Loucy (cell line): ENCODE measurements around the gene SEZ6.
A peak's percentile ranks its signal among the peaks of the same experiment; 100 is the strongest.

Source experiments
- H2AFZ ChIP-seq: fragments of 200-600 bp; sonication (generic); 2 replicates; pipeline ENCODE4 v1.6.0; 2016; ENCODE audit warnings: antibody characterized with exemption, mild to moderate bottlenecking, low read length, moderate library complexity
- H3F3A ChIP-seq: fragments of 200-600 bp; 2 replicates; pipeline ENCODE4 v1.6.0; 2016; ENCODE audit warnings: antibody characterized with exemption, low read depth, mild to moderate bottlenecking
- H3K27me3 ChIP-seq: fragments of 200-600 bp; sonication (generic); 2 replicates; pipeline ENCODE4 v1.6.1; 2014; ENCODE audit warnings: low read length, mild to moderate bottlenecking; ENCODE audit not compliant: insufficient read depth, poor library complexity, severe bottlenecking
- H3K36me3 ChIP-seq: fragments of 200-600 bp; sonication (generic); 2 replicates; pipeline ENCODE4 v1.6.1; 2016; ENCODE audit warnings: low read length; ENCODE audit not compliant: insufficient read depth
- H3K4me1 ChIP-seq: fragments of 200-600 bp; sonication (generic); 2 replicates; pipeline ENCODE4 v1.5.1; 2014; ENCODE audit warnings: low read length, mild to moderate bottlenecking; ENCODE audit not compliant: insufficient read depth, poor library complexity, severe bottlenecking
- H3K4me2 ChIP-seq: fragments of 200-600 bp; sonication (generic); 2 replicates; pipeline ENCODE4 v1.6.0; 2014; ENCODE audit warnings: antibody characterized with exemption, low read length, low read depth, mild to moderate bottlenecking; ENCODE audit not compliant: poor library complexity, severe bottlenecking
- H3K4me3 ChIP-seq: fragments of 200-600 bp; sonication (generic); 2 replicates; pipeline ENCODE4 v1.5.1; 2014; ENCODE audit warnings: low read length, mild to moderate bottlenecking, mixed read lengths; ENCODE audit not compliant: poor library complexity, severe bottlenecking
- H3K79me2 ChIP-seq: fragments of 200-600 bp; sonication (generic); 2 replicates; pipeline ENCODE4 v1.6.1; 2014; ENCODE audit warnings: low read length; ENCODE audit not compliant: insufficient read depth
- H3K9ac ChIP-seq: fragments of 200-600 bp; sonication (generic); 2 replicates; pipeline ENCODE4 v1.6.0; 2014; ENCODE audit warnings: mild to moderate bottlenecking, low read depth, low read length, moderate library complexity; ENCODE audit not compliant: poor library complexity, severe bottlenecking
- H3K9me2 ChIP-seq: fragments of 200-600 bp; sonication (generic); replicated peaks from 2 replicates; pipeline ENCODE4 v1.6.1; 2016; ENCODE audit warnings: low read depth, low read length, mixed read lengths
- H3K9me3 ChIP-seq: fragments of 200-600 bp; sonication (generic); 2 replicates; pipeline ENCODE4 v1.6.1; 2014; ENCODE audit warnings: mild to moderate bottlenecking, antibody characterized with exemption, low read length, low read depth; ENCODE audit not compliant: insufficient read depth
- H4K20me1 ChIP-seq: fragments of 200-600 bp; sonication (generic); 2 replicates; pipeline ENCODE4 v1.6.0; 2014; ENCODE audit warnings: antibody characterized with exemption, low read length, mild to moderate bottlenecking; ENCODE audit not compliant: insufficient read depth, poor library complexity, severe bottlenecking
- CTCF ChIP-seq: fragments of 200-600 bp; sonication (generic); conservative IDR thresholded peaks from 2 replicates; pipeline ENCODE4 v1.5.1; 2014; ENCODE audit warnings: mild to moderate bottlenecking, antibody characterized with exemption, low read length
- EZH2phosphoT487 ChIP-seq: fragments of 200-600 bp; IDR thresholded peaks from 2 replicates; pipeline ENCODE4 v1.6.1; 2018; ENCODE audit warnings: antibody characterized with exemption, mild to moderate bottlenecking, moderate library complexity, borderline replicate concordance

Gene SEZ6

GRCh38 chr17:28917029-28917428 lies 88.8 kb downstream of the SEZ6 start:
- no peak overlapping the region for H3K9ac ChIP-seq
- H3K9me2 ChIP-seq = no peaks in the 10 kb centered on the region
- no peak overlapping the region for H3K4me3 ChIP-seq
- no peak overlapping the region for H2AFZ ChIP-seq
- 0 out of 2 replicates have a peak, but pooled peaks cover under 1% of the 10 kb centered on the region for H3K79me2 ChIP-seq
- TF ChIP-seq CTCF = no peak
- no peak for TF ChIP-seq EZH2phosphoT487
- H3K36me3 ChIP-seq = peaks cover 98% of the 10 kb centered on the region
- no peaks in the 10 kb centered on the region for H3F3A ChIP-seq
- H3K4me2 ChIP-seq = no peak overlapping the region
- no peaks in the 10 kb centered on the region for H3K9me3 ChIP-seq
- H3K4me1 ChIP-seq = no peaks in the 10 kb centered on the region
- H4K20me1 ChIP-seq = no peaks in the 10 kb centered on the region
- no peaks in the 10 kb centered on the region for H3K27me3 ChIP-seq

- Histone ChIP-seq H3K9me3 (no peaks in the 10 kb centered on the region), H3K36me3 (peaks cover 98% of the 10 kb centered on the region)
- no peak for TF ChIP-seq EZH2phosphoT487
- TF ChIP-seq CTCF = peak; percentile 69
Observed at GRCh38 chr17:28916302-28916934, 89.4 kb downstream of the SEZ6 start.

GRCh38 chr17:28912938-28913333 lies 92.9 kb downstream of the SEZ6 start:
- no peaks in the 10 kb centered on the region for H4K20me1 ChIP-seq
- H3K79me2 ChIP-seq = no peaks in the 10 kb centered on the region
- no peak overlapping the region for H3K4me3 ChIP-seq
- TF ChIP-seq CTCF (no peak), EZH2phosphoT487 (no peak)
- no peaks in the 10 kb centered on the region for H3K9me3 ChIP-seq
- no peaks in the 10 kb centered on the region for H3F3A ChIP-seq
- H3K9me2 ChIP-seq = no peaks in the 10 kb centered on the region
- no peaks in the 10 kb centered on the region for H3K4me1 ChIP-seq
- peaks cover 98% of the 10 kb centered on the region for H3K36me3 ChIP-seq
- no peaks in the 10 kb centered on the region for H3K27me3 ChIP-seq
- no peak overlapping the region for H2AFZ ChIP-seq
- H3K4me2 ChIP-seq = no peak overlapping the region
- no peak overlapping the region for H3K9ac ChIP-seq

More at GRCh38 chr17:28916302-28916934, 89.4 kb downstream of the SEZ6 start:
- Histone ChIP-seq H3K4me2 (no peak overlapping the region), H3K4me1 (no peaks in the 10 kb centered on the region), H3K79me2 (no peaks in the 10 kb centered on the region), H3F3A (no peaks in the 10 kb centered on the region), H3K9ac (no peak overlapping the region), H3K27me3 (no peaks in the 10 kb centered on the region), H3K9me2 (no peaks in the 10 kb centered on the region), H2AFZ (no peak overlapping the region), H3K4me3 (no peak overlapping the region), H4K20me1 (no peaks in the 10 kb centered on the region)
